ENCODE data around the gene LRP1B.

The LRP1B gene

DNA sequence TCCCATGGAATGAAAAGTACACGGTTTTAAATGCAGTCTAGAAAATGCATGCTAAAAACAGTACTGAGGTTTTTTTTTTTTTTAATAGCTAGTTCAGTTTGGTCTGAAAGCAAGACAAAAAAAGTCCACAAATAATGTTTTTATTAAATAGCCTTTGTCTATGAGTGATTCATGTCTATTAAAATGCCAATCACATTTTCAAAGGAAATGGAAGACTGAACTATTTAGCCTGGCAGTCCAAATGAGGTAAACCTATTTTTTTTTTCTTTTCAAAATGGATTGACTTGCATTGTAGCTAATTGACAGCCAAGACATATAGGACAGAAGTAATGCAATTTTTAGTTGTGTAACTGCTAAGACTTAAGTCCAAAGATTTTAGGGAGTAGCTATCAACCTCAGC, 90.3 kb downstream of the LRP1B start:
- no peak for FAIRE-seq

DNA sequence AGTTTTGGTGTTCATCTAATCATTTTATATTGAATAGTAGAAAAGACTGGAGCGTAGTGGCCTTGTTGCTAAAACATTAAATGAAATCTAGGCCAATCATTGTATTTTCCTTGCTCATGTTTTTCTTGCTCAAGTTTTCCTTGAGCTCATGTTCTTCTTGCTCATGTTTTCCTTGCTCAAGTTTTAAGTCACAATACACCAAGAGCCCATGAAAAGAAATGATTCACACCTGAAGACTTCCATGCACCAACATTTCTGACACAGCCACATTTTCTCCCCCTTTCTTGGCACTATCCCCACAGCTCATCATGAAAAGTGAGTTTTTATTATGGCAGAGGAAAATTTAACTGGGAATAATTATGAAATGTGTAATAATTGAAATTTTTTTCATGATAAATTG, 92.0 kb downstream of the LRP1B start:
- FAIRE-seq: no peak

DNA sequence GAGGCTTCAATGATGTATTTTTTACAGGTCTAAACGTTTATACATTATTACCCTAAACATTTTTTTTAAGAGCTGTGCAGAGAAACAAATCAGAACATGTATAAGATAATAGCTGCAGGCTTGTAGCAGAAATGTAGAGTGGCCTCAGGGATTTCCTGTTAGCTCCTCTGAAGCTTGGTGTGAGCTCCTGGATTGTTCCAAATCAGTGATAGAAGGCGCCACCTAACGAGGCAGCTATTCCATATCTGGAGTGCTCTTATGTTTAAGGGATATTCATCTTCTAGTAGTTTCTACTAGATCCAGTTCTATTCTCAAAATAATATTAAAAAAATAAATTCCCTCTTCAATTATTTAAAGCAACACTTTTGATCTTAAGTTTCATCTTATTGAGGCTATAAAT, 93.1 kb downstream of the LRP1B start:
- FAIRE-seq: no peak

DNA sequence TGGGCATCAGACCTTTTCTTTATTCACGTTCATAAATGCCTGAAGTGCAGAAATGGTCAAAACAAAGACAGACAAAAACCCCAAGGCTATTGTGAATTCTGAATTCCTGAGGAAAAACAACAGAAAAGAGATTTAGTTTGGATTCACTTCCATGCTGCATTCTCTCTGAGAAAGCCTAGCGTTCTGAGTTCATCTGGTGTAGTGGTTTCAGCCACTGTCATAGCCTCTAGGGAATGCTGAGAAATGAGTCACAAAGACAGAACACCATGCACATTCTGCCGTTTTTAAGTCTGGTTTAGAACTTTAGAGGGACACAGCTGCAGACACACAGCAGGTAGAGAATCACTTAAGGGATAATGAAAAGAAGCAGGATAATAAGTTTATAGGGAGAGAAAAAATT, 93.8 kb downstream of the LRP1B start:
- FAIRE-seq: no peak

DNA sequence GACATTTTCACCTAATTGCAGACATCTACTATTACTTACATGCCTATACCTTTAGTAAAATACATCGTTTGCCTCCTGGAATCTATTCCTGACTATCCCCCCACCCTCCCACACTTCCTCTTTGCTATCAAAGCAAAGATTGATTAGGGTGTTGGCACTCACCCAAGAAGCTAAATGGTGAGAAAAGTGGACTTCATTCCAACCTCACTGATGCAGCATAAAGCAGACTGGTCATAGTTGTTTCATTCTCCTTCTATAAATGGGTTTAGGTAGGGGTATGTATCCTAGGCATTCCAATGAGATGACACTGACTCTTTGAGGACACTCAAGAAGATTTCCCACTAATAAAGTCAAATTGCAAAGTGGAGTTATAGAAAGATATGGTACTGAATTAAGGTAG, 97.4 kb downstream of the LRP1B start:
- no peak for FAIRE-seq

DNA sequence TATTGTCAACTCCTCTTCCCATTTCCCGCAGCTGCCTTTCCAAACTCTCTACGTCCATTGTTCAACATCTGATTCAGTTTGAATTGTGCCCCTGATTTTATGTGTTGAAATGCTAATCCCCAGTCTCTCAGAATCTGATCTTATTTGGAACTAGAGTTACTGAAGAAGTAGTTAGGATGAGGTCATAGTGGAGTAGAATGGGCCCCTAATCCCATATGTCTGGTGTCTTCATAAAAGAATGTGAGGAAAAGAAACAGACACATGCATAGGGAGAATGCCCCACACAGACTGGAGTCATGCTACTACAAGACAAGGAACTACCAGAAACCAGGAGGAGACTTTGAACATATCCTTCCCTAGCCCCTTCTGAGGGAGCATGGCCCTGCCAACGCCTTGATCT, 99.2 kb downstream of the LRP1B start:
- no peak for FAIRE-seq

DNA sequence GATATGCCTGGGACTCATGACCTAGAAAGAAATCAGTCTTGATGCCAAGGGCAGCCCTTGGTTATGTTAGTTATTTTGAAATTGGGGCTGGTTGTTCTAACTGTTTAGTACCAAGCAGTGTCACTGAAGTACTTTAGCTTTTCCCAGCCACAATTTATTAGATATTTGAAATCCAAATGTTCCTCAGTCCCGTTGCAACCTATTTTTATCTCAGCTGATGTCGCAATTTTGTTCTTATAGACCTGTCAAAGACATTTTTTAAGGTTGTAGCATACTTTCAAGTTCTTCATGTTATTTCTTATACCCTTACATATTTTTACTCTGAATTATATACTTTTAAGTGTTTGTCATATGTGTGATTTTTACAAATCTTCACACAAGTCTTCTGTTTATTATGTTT, 100.1 kb downstream of the LRP1B start:
- no peak for FAIRE-seq

DNA sequence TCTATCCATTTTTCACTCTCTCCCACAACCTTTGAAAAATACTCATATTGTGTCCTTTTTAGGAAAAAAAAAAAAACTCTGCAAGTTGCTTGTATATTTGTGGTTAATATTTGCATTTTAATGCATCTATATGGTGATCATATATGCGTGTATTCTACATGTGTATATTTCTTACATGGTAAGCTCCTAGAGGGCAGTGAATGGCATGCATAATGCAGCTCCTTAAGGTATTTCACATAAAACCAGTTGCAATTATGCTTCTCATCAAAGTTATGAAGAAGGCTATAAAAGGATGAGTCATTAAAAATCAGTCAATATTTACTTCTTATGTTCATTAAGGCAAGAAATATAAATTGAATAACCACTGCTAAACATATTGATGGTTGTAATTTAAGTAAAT, 100.8 kb downstream of the LRP1B start:
- no peak for FAIRE-seq

DNA sequence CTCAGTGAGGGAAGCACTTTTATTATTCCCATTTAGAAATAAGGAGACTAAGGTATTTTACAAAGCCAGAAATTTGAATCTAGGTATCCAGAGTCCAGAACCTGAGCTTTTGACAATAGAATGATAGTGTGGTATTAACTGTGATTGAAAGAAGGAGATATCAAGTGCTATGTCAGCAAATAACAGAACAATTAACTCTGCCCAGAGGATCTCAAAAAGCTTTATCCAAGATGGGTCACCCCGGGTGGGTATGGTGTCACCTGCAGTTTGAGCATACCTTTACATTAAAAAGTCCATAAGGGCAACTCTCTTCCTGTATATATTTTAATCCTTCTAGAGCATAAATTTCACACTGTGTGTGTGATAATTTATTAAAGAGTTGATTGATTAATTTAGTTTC, 105.4 kb downstream of the LRP1B start:
- no peak for FAIRE-seq

DNA sequence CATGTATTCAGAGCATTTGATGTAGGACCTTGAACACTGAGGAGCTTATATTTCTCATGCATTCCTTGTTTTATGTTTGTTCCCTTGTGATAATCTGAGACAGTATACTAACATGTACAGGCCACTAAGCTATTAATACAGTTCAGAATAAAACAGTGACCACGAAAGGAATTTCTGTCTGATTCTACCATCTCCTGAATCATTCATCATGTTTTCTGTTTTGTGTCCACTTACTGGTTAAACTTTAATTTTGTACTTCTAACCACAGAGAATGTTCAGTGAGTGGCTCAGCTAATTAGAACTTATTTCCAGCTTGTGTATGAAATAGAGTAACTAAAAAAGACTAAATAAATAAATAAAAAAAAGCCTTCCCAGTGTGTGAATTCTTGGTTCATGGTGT, 110.4 kb downstream of the LRP1B start:
- no peak for FAIRE-seq

DNA sequence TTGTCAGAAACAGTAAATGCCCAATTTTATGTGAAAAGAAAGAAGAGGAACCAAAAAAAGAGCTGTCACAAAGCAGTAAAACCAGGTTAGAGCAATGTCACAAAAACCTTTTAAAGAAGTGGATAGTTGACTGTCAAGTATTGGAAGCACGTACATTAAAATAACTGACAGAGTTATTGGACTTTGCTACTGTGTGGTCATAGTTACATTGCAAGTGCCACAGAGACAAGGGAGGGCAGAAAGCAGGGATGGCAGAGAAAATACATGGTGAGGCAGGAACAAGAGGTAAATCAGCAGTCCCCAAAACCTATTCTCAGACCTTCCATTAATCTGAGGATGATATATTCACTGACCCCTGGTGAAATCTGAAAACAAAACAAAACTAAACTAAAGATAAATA, 116.3 kb downstream of the LRP1B start:
- FAIRE-seq: no peak

DNA sequence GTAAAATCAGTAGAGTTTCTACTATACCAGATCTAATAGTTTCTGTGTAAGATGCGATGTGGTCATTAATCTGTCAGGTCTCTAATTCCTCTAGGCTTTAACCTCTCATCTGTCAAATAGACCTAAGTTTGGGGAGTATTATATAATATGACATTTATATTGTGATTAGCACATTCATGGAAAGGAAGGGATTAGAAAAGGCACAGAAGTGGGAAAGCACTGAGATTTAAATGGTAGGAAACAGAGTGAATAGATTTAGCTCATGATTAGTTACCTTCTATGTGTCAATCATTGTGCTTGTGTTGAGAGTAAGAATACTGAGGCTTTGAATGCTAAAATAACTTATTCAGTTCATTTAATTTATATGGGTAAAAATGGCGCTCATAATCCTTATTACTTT, 118.0 kb downstream of the LRP1B start:
- FAIRE-seq: no peak

DNA sequence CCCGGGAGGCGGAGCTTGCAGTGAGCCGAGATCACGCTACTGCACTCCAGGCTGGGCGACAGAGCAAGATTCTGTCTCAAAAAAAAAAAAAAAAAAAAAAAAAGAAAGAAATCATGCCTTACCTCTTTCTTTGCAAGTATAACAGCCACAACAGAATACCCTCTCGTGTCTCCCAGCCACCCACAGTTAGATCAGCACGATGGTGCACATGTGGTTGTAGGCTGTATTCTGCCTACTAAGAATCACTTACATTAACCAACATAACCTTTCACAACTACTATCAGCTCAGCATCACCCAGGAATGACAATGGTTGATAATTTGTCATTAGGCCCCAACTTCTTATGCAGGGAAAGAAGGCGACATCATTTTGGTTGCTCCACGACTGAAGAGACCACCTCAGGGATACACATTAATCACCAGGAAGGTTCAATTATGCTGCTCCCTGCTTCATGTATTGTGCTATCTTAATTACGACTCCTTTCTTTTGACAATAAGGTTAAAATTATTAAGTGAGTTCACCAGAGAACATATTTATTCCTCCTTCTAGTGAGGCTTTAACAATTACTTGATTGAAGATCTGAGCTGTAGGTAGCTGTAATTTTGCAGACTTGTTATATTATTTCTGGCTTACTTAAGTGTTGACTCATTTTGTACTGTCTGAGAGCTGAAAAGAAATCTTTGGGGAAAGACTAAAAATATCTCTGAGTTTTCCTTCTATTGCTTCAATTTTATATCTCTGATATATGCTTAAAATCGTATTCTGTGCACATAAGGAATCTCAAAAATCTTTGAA, 120.1 kb downstream of the LRP1B start:
- FAIRE-seq: no peak

DNA sequence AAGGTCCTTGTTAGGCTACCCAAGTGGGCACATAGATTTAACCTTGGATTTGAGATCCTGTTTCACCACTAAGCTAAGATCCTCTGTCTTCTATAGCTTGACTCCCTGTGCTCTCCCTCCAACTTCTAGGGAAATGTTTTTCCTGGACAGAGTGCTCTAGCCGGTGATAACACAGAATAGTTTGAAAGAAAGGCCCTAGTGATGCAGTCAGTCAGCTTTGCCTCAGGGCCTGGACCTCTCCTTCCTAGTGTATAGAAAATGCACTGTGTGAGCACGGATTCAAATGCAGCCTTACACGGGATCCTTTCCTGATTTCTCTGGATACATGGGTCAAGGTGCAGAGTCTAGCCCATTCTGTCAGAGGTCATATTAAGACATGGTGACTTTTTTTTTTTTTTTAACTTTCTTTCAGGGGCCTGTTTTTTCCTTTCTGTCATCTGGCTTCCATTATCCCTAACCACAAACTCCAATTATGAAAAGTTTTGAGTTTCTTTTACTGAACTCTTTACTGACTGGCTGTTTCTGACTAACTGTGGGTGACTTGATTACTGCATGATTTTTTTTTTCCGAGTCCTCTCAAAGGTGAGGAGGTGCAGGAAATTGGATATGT, 122.6 kb downstream of the LRP1B start:
- FAIRE-seq: no peak

DNA sequence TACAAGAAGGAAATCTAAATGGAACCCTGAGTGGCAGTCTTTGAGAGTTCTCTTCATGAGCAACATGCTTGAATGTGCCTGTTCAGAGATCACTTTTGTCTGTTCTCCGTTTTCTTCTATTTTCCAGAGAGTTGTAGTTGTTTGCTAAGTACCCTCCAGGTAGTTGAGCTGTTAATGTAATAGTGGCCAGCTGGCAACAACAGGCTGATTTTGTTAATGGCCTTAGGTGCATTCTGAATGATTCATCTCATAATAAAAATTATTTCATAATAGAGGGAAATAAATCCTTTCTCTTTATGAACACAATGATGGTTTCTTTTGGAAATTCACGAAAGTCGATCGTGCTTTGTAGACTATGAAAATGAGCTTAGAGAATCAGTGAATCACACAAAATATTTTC, 136.8 kb downstream of the LRP1B start:
- no peak for FAIRE-seq

DNA sequence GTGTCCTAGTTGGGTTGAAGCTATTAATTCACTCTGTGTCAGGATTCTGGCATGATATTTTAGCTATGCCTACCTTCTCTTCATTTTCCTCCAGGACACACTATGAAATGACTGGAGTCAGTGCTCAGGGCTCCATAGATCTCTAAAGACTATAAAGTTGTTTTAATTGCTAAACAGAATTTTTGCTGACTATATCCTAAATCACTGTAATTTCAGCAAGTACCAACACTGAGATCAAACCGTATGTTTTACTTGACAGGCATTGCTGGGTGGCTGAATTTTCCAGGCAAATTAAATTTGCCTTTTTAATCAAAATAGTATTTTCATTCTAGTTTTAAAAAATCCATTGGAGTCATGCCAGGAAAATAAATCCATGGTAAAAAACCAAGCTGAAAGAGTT, 138.1 kb downstream of the LRP1B start:
- no peak for FAIRE-seq

DNA sequence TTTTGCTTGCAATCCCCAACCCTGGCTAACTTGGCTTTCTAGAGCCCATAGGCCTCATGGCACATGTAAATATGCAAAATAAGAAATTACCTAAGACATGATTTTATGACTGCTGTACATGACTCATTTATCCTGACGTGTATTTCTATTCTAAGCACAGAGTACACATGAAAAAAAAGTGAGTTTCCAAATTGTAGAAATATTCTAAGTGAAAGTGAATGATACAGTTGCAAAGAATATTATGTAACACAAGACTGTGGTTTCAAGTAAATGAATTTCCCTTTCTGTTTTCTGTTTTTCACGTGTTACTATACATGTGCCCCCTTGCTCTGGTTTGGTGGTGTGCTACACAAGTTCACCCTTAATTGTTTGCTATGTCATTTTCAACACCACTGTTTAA, 162.4 kb downstream of the LRP1B start:
- FAIRE-seq: peak; percentile 85

DNA sequence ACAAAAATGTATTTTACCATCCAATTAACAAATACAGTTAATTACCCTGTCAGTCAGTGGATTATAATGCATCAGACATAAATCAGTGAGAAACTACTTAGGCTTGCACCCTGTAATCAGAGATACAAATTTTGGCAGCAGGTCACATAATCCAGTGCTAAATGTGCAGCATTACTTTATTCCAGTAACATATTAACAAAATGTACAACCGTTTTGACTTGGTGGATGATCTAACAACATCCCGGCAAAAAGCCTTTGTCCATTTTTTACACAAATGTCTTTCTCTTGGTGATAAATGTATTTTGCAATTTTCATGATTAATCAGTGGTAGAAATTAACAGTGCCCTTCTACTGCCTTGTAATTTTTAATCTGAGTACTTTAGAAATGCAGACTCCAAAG, 162.8 kb downstream of the LRP1B start:
- FAIRE-seq: no peak

DNA sequence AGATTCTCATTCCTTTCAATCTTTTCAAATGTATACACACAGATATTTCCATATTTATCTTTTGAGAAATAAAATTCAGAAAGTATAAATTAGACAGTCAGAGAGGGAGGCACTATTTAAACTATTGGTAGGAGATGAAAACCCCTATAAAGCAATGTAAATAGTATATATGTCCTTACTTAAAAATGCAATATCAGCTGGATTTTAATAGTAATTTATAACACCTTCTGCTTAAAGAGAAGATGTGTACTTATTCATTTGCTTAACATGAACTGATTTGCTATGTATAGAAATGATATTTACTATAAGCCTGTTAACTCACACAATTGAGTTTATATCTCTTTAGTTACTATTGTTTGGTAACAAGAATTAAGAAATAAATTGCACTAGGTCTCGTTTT, 163.3 kb downstream of the LRP1B start:
- no peak for FAIRE-seq

DNA sequence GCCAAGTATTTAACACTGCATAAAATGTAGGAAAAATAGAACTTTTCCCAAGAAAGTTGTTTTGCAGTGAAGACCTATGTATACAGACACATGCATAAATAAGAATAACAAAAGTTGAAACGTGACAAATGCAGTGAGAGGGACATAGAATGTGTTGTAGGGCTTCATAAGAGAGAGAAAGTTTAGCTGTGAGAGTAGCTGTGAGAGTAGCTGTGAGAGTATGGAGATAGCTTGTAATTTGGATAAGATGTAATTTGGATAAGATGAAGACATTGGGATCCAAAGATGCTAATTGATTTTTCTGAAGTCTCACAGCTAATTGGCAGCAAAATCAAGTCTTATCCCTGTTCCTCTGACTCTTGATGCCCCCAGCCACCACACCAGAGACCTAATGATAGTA, 170.9 kb downstream of the LRP1B start:
- no peak for FAIRE-seq

DNA sequence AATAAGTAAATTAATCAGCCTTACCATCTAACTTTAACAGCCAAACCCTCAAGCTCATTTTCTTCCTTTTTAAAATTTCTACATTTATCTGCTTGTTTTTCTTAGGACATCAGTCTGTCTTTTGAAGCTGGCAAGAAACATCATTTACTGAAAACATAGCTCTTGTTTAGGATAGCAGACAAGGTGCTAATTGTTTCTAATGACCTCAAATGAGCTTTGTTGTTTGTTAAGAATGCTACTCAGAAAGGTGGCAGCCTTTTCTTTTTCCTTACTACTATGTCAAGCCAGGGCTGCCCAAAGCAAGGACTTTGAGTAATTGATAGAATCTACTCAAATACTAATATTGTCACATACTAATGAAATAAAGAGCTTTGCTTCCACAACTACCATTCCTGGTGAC, 171.8 kb downstream of the LRP1B start:
- FAIRE-seq: no peak

DNA sequence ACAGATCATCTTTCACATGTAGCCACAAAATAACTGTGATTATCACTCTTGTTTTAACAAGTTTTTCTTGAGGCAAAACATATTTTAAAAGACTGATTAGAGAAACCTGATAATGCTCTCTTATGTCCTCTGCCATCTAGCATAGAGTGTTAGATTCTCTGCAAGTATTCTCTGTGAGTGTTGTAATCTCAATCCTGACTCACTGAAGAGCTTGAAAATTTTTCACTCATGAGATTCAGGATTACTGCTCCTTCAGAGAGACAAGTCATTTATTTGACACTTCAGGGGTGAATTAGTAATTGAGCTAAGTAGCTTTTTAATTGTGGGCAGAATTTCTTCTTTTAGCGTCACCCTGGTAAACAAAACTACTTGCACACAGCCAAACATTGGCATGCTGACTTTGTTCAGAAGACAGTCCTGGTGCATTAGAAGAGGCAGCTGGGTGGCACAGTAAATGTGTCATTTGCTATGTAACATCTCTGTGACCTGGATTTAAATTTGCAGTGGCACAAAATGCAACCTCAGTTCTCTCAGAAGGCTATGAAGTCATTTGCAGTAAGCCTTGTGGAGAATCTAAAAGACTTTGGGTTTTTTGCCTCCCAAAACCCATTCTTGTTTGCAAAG, 172.9 kb downstream of the LRP1B start:
- no peak for FAIRE-seq

DNA sequence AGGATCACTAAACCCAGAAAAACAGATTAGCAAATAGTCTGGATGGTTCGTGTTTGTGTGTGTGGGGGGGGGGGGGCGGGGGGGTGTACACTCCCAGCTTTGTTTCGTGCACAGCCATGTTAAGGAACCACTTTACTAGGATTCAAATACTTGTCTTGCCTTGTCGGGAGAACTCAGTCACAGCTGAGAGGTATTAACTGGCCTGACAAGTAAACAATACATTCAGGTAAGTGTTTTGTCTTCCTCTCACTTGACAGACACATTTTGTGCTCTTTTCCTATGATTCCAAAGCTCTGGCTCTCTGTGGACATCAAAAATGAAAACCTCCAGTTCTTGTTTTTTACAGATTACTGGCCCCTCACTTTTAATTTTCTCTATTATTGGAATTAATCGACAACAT, 173.5 kb downstream of the LRP1B start:
- FAIRE-seq: no peak

DNA sequence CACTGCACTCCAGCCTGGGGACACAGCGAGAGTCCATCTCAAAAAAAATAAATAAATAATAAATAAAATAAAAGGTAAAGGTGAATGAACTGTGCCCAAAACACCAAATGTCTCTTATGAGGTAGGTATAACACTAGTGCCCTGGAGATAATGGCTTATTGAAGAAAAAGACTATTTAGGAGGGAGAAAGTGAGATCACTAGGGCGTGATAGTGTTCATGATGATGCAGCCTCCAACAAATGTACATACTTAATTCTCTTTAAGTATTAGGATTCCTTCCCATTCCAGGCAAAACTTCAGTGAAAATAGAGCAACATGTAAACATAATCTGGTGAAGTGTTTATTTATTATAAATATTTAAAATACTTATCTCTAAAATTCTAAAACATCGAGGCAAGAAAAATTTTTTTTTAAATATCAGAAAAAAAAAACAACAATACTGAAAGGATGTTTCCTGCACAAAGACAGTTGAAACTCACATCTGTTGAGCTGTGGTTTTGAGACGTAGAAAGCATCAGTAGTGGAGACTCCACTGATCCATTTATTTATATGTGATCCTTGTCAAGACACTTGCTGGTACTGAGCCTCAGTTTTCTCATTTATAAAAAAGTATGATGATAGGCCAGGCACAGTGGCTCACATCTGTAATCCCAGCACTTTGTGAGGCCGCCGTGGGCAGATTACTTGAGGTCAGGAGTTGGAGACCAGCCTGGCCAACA, 183.3 kb downstream of the LRP1B start:
- FAIRE-seq: no peak
